WERI-Rb-1 (cell line): ENCODE results near the gene NUDT1.

Source experiments
- DNase-seq: peaks from one replicate; pipeline ENCODE4 v3.0.0-alpha.2; 2020
- H3K27ac ChIP-seq: fragments of 250-450 bp; sonication (Bioruptor Pico); 2 replicates; pipeline ENCODE4 v1.5.1; 2020; ENCODE audit warnings: mild to moderate bottlenecking, moderate library complexity
- H3K27me3 ChIP-seq: fragments of 250-450 bp; sonication (Bioruptor Pico); 2 replicates; pipeline ENCODE4 v1.5.1; 2021; ENCODE audit warnings: mild to moderate bottlenecking, low read depth, moderate library complexity; ENCODE audit not compliant: insufficient read depth, severe bottlenecking
- H3K36me3 ChIP-seq: fragments of 250-450 bp; sonication (Bioruptor Pico); 2 replicates; pipeline ENCODE4 v1.5.1; 2020; ENCODE audit warnings: mild to moderate bottlenecking, moderate library complexity
- H3K4me3 ChIP-seq: 2 replicates; pipeline ENCODE4 v1.5.1; 2011; ENCODE audit warnings: low read depth, mild to moderate bottlenecking, control low read depth, low read length
- H3K9me3 ChIP-seq: fragments of 250-450 bp; sonication (Bioruptor Pico); 2 replicates; pipeline ENCODE4 v1.5.1; 2021; ENCODE audit warnings: mild to moderate bottlenecking, moderate library complexity; ENCODE audit not compliant: severe bottlenecking
- CTCF ChIP-seq: IDR thresholded peaks from 2 replicates; pipeline ENCODE4 v1.5.1; 2011; ENCODE audit warnings: low read depth, mild to moderate bottlenecking, control low read depth, inconsistent platforms, low read length

NUDT1 gene

DNA sequence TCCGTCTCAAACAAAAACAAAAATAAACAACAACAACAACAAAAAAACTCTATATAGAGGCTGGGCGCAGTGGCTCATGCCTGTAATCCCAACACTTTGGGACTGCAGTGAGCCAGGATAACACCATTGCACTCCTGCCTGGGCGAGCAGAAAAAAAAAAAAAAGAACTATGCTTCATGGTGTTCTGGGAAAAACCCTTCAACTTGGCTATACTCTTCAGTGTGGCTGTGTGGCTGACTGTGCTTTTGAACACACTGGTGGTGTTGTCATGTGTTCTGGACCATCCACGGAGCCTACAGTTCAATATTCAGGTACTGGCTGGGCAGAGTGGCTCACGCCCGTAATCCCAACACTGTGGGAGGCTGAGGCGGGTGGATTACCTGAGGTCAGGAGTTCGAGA is 45.7 kb downstream of the NUDT1 start:
- Histone ChIP-seq H3K4me3 (no peak overlapping the region), H3K27ac (no peak overlapping the region), H3K36me3 (no peaks in the 10 kb centered on the region), H3K27me3 (no peaks in the 10 kb centered on the region), H3K9me3 (no peaks in the 10 kb centered on the region)
- no peak for TF ChIP-seq CTCF
- no peak for DNase-seq

- no peaks in the 10 kb centered on the region for H3K36me3 ChIP-seq
- H3K27me3 ChIP-seq, result no peaks in the 10 kb centered on the region
- H3K9me3 ChIP-seq, result no peaks in the 10 kb centered on the region
- no peak for DNase-seq
- H3K4me3 ChIP-seq, result no peak overlapping the region
- no peak overlapping the region for H3K27ac ChIP-seq
- no peak for TF ChIP-seq CTCF
These were observed 46.5 kb downstream of the NUDT1 start for GRCh38 chr7:2288503-2288902.

GRCh38 chr7:2289111-2289586 is 47.1 kb downstream of the NUDT1 start:
- no peaks in the 10 kb centered on the region for H3K27me3 ChIP-seq
- no peaks in the 10 kb centered on the region for H3K36me3 ChIP-seq
- TF ChIP-seq CTCF, result no peak
- H3K4me3 ChIP-seq, result no peak overlapping the region
- no peak overlapping the region for H3K27ac ChIP-seq
- DNase-seq, result no peak
- H3K9me3 ChIP-seq, result no peaks in the 10 kb centered on the region

DNA sequence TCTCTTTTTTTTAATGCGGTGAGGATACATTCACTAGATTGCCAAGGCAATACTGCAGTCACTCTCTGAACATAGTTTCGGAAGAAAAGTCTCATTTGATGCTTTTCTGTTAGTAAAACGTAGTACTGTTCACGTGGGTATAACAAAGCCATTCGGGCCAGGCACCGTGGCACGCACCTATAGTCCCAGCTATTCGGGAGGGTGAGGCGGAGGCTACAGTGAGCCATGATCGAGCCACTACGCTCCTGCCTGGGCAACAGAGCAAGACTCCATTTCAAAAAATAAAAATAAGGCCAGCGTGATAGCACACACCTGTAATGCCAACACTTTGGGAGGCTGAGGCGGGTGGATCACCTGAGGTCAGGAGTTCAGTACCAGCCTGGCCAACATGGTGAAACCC is 47.6 kb downstream of the NUDT1 start:
- no peak overlapping the region for H3K4me3 ChIP-seq
- no peaks in the 10 kb centered on the region for H3K36me3 ChIP-seq
- no peak for DNase-seq
- TF ChIP-seq CTCF, result no peak
- H3K27ac ChIP-seq, result no peak overlapping the region
- H3K27me3 ChIP-seq, result no peaks in the 10 kb centered on the region
- no peaks in the 10 kb centered on the region for H3K9me3 ChIP-seq

DNA sequence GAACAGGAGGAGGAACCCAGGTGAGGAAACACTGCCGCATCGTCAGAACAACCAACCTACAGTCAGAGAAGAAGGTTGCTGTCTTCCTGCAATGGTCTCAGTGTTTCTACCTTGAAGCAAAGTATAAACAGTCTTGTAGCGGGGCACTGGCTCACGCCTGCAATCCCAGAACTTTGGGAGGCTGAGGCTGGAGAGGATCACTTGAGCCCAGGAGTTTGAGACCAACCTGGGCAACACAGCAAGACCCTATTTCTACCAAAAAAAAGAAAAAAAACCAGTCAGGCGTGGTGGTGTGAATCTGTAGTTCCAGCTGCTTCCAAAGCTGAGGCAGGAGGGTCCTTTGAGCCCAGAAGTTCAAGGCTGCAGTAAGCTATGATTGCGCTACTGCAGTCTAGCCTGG is 48.9 kb downstream of the NUDT1 start:
- DNase-seq, result no peak
- no peaks in the 10 kb centered on the region for H3K27me3 ChIP-seq
- H3K4me3 ChIP-seq, result no peak overlapping the region
- TF ChIP-seq CTCF, result no peak
- H3K9me3 ChIP-seq, result no peaks in the 10 kb centered on the region
- no peaks in the 10 kb centered on the region for H3K36me3 ChIP-seq
- H3K27ac ChIP-seq, result no peak overlapping the region

GRCh38 chr7:2295936-2296620 is 54.1 kb downstream of the NUDT1 start:
- TF ChIP-seq CTCF, result no peak
- Histone ChIP-seq H3K36me3 (no peaks in the 10 kb centered on the region), H3K27me3 (no peaks in the 10 kb centered on the region), H3K4me3 (no peak overlapping the region), H3K27ac (no peak overlapping the region), H3K9me3 (no peaks in the 10 kb centered on the region)
- DNase-seq, result no peak
